CD4-positive, alpha-beta T cell treated with Interferon alpha-2 for 1 hour (primary cell): ENCODE data around the gene AHNAK.
A peak's percentile ranks its signal among the peaks of the same experiment; 100 is the strongest.
"Not testable (repeated sequence)": the region's sequence is repeated elsewhere in the genome, so short reads cannot be mapped to it uniquely, and the experiment has no call there.

Source experiments
- DNase-seq, 2 donors: peaks; one replicate each; pipeline ENCODE4 v3.0.0-alpha.2; 2020 to 2022

The AHNAK gene

GRCh38 chr11:62456630-62457029, 90.0 kb downstream of the AHNAK start:
- no peak for DNase-seq

GRCh38 chr11:62452839-62453468, 93.7 kb downstream of the AHNAK start:
- no peak for DNase-seq

- no peak for DNase-seq
Measured at GRCh38 chr11:62452261-62452660, 94.3 kb downstream of the AHNAK start.

GRCh38 chr11:62451241-62451621, 95.4 kb downstream of the AHNAK start:
- no peak for DNase-seq

- no peak for DNase-seq
Measured at GRCh38 chr11:62450543-62451240, 95.9 kb downstream of the AHNAK start.

- not testable (repeated sequence) for DNase-seq
Measured at GRCh38 chr11:62449912-62450311, 96.7 kb downstream of the AHNAK start.

GRCh38 chr11:62449451-62449851, 97.2 kb downstream of the AHNAK start:
- DNase-seq: no peak

- no peak for DNase-seq
Measured at GRCh38 chr11:62446091-62446490, 100.5 kb downstream of the AHNAK start.

GRCh38 chr11:62445314-62445740, 101.3 kb downstream of the AHNAK start:
- no peak for DNase-seq

GRCh38 chr11:62444835-62445234, 101.8 kb downstream of the AHNAK start:
- DNase-seq: no peak

GRCh38 chr11:62444236-62444833, 102.3 kb downstream of the AHNAK start:
- DNase-seq: peak; percentile 28 to 52

- DNase-seq: no peak
Measured at GRCh38 chr11:62443390-62444235, 103.0 kb downstream of the AHNAK start.

- DNase-seq: no peak
Measured at GRCh38 chr11:62439785-62440602, 106.6 kb downstream of the AHNAK start.

- DNase-seq: no peak
Measured at GRCh38 chr11:62438641-62439040, 108.0 kb downstream of the AHNAK start.

GRCh38 chr11:62437616-62438015, 109.0 kb downstream of the AHNAK start:
- no peak for DNase-seq

GRCh38 chr11:62435846-62436660, 110.6 kb downstream of the AHNAK start:
- no peak for DNase-seq

- no peak for DNase-seq
Measured at GRCh38 chr11:62433904-62434276, 112.7 kb downstream of the AHNAK start.

- no peak for DNase-seq
Measured at GRCh38 chr11:62433141-62433903, 113.3 kb downstream of the AHNAK start.

GRCh38 chr11:62432695-62433094, 113.9 kb downstream of the AHNAK start:
- DNase-seq: no peak

- no peak for DNase-seq
Measured at GRCh38 chr11:62431171-62431901, 115.3 kb downstream of the AHNAK start.
